Adipocyte (in vitro differentiated cells): ENCODE data around the gene NRK.
"Not testable (repeated sequence)": the region's sequence is repeated elsewhere in the genome, so short reads cannot be mapped to it uniquely, and the experiment has no call there.

Source experiments
- DNase-seq: peaks from one replicate; pipeline ENCODE4 v3.0.0-alpha.2; 2015; ENCODE audit warnings: low read depth
- H3K27me3 ChIP-seq: replicated peaks from 2 replicates; pipeline ENCODE4 v1.7.0; 2013; ENCODE audit warnings: mild to moderate bottlenecking, low read length, moderate library complexity; ENCODE audit not compliant: control insufficient read depth, insufficient read depth
- H3K36me3 ChIP-seq: 2 replicates; pipeline ENCODE4 v1.7.0; 2013; ENCODE audit warnings: low read length, mild to moderate bottlenecking, moderate library complexity; ENCODE audit not compliant: control insufficient read depth, insufficient read depth, severe bottlenecking
- H3K4me1 ChIP-seq: 2 replicates; pipeline ENCODE4 v1.7.0; 2013; ENCODE audit warnings: mild to moderate bottlenecking, low read length, moderate library complexity; ENCODE audit not compliant: control insufficient read depth, insufficient read depth
- H3K4me3 ChIP-seq: 2 replicates; pipeline ENCODE4 v1.7.0; 2013; ENCODE audit warnings: mild to moderate bottlenecking, low read length, moderate library complexity
- H3K9ac ChIP-seq: 2 replicates; pipeline ENCODE4 v1.7.0; 2013; ENCODE audit warnings: mild to moderate bottlenecking, low read length, moderate library complexity
- H3K9me3 ChIP-seq: 2 replicates; pipeline ENCODE4 v1.7.0; 2013; ENCODE audit warnings: mild to moderate bottlenecking, low read length, moderate library complexity; ENCODE audit not compliant: control insufficient read depth

The NRK gene, protein sequence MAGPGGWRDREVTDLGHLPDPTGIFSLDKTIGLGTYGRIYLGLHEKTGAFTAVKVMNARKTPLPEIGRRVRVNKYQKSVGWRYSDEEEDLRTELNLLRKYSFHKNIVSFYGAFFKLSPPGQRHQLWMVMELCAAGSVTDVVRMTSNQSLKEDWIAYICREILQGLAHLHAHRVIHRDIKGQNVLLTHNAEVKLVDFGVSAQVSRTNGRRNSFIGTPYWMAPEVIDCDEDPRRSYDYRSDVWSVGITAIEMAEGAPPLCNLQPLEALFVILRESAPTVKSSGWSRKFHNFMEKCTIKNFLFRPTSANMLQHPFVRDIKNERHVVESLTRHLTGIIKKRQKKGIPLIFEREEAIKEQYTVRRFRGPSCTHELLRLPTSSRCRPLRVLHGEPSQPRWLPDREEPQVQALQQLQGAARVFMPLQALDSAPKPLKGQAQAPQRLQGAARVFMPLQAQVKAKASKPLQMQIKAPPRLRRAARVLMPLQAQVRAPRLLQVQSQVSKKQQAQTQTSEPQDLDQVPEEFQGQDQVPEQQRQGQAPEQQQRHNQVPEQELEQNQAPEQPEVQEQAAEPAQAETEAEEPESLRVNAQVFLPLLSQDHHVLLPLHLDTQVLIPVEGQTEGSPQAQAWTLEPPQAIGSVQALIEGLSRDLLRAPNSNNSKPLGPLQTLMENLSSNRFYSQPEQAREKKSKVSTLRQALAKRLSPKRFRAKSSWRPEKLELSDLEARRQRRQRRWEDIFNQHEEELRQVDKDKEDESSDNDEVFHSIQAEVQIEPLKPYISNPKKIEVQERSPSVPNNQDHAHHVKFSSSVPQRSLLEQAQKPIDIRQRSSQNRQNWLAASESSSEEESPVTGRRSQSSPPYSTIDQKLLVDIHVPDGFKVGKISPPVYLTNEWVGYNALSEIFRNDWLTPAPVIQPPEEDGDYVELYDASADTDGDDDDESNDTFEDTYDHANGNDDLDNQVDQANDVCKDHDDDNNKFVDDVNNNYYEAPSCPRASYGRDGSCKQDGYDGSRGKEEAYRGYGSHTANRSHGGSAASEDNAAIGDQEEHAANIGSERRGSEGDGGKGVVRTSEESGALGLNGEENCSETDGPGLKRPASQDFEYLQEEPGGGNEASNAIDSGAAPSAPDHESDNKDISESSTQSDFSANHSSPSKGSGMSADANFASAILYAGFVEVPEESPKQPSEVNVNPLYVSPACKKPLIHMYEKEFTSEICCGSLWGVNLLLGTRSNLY (N-terminal part only)

GRCh38 chrX:105822138-105823091 is at the start of gene NRK:
Gene NRK (plus strand): TSS chrX:105822539. CDS start chrX:105822846, 307 bp downstream.
- Histone ChIP-seq H3K9ac (no peak within 1 kb of the TSS), H3K9me3 (peaks cover 4% of the 10 kb centered on the region), H3K4me1 (no peaks in the 10 kb centered on the region), H3K4me3 (peak within 1 kb of the TSS; percentile 66), H3K27me3 (peaks cover 37% of the 10 kb centered on the region), H3K36me3 (no peaks in the 10 kb centered on the region)
- peak; percentile 38 for DNase-seq

- Histone ChIP-seq H3K27me3 (peaks cover 15% of the 10 kb centered on the region), H3K36me3 (no peaks in the 10 kb centered on the region), H3K9me3 (no peaks in the 10 kb centered on the region), H3K4me3 (no peak overlapping the region), H3K4me1 (no peaks in the 10 kb centered on the region), H3K9ac (no peak overlapping the region)
- DNase-seq: no peak
Measured at GRCh38 chrX:105773801-105774200, 48.5 kb upstream of the NRK start.

DNA sequence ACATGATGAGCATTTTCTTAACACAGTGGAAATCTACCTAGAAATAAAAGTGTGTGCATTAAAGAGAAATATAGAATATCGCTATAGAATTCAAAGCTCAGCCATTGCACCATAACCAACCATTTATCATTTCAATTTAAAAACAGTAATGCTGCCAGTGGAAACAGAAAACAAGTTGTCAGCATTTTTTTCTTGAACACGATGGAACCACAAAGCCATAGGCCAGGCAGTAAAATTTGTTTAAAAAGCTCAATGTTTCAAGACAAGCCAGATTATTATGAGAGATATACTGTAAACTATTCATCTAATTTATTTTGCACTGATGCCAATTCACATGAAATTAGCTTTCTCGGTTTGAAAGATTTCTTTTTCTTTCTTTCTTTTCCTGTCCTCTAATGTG is 46.7 kb upstream of the NRK start:
- no peak for DNase-seq
- Histone ChIP-seq H3K4me1 (no peaks in the 10 kb centered on the region), H3K36me3 (no peaks in the 10 kb centered on the region), H3K9ac (no peak overlapping the region), H3K27me3 (peaks cover 15% of the 10 kb centered on the region), H3K9me3 (no peaks in the 10 kb centered on the region), H3K4me3 (no peak overlapping the region)

DNA sequence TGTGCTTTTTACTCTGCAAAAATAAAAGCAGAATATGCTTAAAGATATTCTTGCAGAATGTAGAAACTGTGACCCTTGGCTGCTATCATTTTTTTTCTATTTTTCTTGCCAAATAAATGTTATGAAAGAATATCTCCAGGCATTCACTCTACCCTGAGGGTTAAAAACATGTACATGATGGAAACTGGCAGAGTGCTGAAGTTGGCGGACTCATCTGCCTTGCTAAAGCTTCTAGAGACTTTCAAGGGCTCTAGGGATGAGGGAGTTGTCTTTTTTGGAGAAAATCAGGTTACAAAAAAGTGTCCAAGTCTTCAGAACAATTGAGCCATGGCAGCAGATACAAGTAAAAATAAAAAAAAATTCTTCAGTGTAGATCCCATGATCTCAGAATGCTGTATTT is 40.5 kb upstream of the NRK start:
- Histone ChIP-seq H3K9me3 (no peaks in the 10 kb centered on the region), H3K4me1 (no peaks in the 10 kb centered on the region), H3K9ac (no peak overlapping the region), H3K27me3 (peaks cover 13% of the 10 kb centered on the region), H3K4me3 (no peak overlapping the region), H3K36me3 (no peaks in the 10 kb centered on the region)
- DNase-seq: peak; percentile 17

DNA sequence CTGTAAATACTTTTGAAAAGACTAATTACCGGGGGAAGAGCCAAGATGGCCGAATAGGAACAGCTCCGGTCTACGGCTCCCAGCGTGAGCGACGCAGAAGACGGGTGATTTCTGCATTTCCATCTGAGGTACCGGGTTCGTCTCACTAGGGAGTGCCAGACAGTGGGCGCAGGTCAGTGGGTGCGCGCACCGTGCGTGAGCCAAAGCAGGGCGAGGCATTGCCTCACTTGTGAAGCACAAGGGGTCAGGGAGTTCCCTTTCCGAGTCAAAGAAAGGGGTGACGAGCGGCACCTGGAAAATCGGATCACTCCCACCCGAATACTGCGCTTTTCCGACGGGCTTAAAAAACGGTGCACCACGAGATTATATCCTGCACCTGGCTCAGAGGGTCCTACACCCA is 25.5 kb upstream of the NRK start:
- not testable (repeated sequence) for H3K9ac ChIP-seq, H3K36me3 ChIP-seq, H3K4me3 ChIP-seq, H3K4me1 ChIP-seq, DNase-seq, H3K9me3 ChIP-seq, H3K27me3 ChIP-seq

DNA sequence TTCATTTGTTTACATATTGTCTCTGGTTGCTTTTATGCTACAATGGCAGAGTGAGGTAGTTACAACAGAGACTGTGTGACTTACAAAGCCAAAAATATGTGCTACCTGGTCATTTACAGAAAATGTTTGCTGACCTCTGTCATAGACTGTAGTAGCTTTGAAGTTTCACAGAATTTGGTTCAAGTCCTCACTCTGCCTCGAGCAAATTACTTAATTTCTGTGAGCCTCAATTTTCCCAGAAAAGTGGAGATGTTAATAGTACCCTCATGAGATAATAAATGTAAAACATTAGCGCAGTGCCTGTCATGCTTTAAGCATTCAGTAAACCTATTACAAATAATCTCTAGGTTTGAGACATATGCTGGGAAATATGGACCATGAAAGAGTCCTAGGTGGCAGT is 18.4 kb upstream of the NRK start:
- H3K4me1 ChIP-seq: no peaks in the 10 kb centered on the region
- no peak overlapping the region for H3K4me3 ChIP-seq
- no peaks in the 10 kb centered on the region for H3K27me3 ChIP-seq
- DNase-seq: no peak
- H3K36me3 ChIP-seq: no peaks in the 10 kb centered on the region
- peaks cover 13% of the 10 kb centered on the region for H3K9me3 ChIP-seq
- H3K9ac ChIP-seq: no peak overlapping the region

DNA sequence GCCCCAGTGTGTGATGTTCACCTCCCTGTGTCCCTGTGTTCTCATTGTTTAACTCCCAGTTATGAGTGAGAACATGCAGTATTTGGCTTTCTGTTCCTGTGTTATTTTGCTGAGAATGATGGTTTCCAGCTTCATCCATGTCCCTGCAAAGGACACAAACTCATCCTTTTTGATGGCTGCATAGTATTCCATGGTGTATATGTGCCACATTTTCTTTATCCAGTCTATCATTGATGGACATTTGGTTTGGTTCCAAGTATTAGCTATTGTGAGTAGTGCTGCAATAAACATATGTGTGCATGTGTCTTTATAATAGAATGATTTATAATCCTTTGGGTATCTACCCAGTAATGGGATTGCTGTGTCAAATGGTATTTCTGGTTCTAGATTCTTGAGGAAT is 16.7 kb upstream of the NRK start:
- not testable (repeated sequence) for H3K4me3 ChIP-seq, DNase-seq, H3K9ac ChIP-seq, H3K27me3 ChIP-seq, H3K4me1 ChIP-seq, H3K36me3 ChIP-seq
- peaks cover 13% of the 10 kb centered on the region for H3K9me3 ChIP-seq

DNA sequence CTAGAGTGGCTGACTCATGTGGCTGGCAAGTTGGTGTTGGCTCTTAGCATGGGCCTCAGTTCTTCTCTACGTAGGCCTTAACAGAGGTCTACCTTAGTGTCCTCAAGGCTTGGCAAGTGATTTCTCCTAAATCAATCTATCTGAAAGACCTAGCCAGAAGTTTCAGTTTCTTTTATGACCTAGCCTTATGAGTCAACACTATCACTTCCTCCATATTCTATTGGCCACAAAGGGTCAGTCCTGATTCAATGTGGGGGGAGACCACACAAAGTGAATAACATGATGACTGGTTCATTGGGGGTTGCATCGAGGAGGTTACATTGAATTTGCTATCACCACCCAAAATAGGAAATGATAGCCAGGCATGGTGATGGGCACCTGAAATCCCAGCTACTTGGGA is 5.8 kb upstream of the NRK start:
- no peak overlapping the region for H3K9ac ChIP-seq
- H3K9me3 ChIP-seq: no peaks in the 10 kb centered on the region
- no peak for DNase-seq
- no peak overlapping the region for H3K4me3 ChIP-seq
- no peaks in the 10 kb centered on the region for H3K4me1 ChIP-seq
- peaks cover 30% of the 10 kb centered on the region for H3K27me3 ChIP-seq
- H3K36me3 ChIP-seq: no peaks in the 10 kb centered on the region

DNA sequence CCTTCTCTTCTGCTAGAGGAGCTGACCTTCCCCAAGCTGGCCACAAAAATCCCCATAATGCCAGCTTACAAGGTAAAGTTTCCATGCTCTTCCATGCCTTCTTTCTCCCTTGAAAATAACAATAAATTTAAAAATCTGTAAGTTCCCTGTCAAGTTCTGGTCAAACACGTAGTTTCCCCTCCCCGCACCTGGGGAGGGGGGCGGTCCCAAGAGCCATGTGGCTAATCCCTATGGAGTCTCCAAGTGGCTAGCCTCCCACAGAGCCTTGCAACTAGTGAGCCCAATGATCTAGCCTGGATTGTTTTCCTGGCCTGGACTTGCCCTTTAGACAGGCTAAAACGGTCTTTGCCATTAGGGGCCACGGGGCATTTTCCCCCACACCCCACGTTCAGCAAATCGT is 2.1 kb upstream of the NRK start:
- H3K27me3 ChIP-seq: peaks cover 37% of the 10 kb centered on the region
- no peak overlapping the region for H3K9ac ChIP-seq
- no peak for DNase-seq
- no peak overlapping the region for H3K4me3 ChIP-seq
- H3K9me3 ChIP-seq: peaks cover 4% of the 10 kb centered on the region
- no peaks in the 10 kb centered on the region for H3K4me1 ChIP-seq
- no peaks in the 10 kb centered on the region for H3K36me3 ChIP-seq

GRCh38 chrX:105821471-105822121 is 743 bp upstream of the NRK start:
- Histone ChIP-seq H3K9ac (no peak overlapping the region), H3K4me3 (peak overlapping the region; percentile 60), H3K27me3 (peaks cover 37% of the 10 kb centered on the region), H3K36me3 (no peaks in the 10 kb centered on the region), H3K4me1 (no peaks in the 10 kb centered on the region), H3K9me3 (peaks cover 4% of the 10 kb centered on the region)
- peak; percentile 64 for DNase-seq
